Endothelial cell of umbilical vein (primary cell): Measurements from ENCODE around the gene BHLHE41. TPM values are rescaled to one million over a fixed set of nuclear protein-coding genes. Genes with fewer than 3 reads are reported as not detected.

ENCODE experiments used
- BruUV-seq: library from RNA; stranded (reverse); fragments of 400-500 nt; replicated peaks from 2 replicates; lab custom pipeline; 2021; lab: Mats Ljungman, UMichigan
- CTCF ChIA-PET: fragments of 300-600, 350-600 bp; sonication (Branson Sonifier 250); formaldehyde crosslinking; loops from one replicate; lab custom pipeline; 2021; ENCODE audit warnings: antibody characterized with exemption, inconsistent platforms; lab: Charles Lee
- POLR2A ChIA-PET: fragments of 300-600, 350-600 bp; sonication (Branson Sonifier 250); formaldehyde crosslinking; loops from one replicate; lab custom pipeline; 2021; ENCODE audit warnings: antibody characterized with exemption, inconsistent platforms; lab: Charles Lee
- DNase-seq: peaks from one replicate; pipeline ENCODE4 v3.0.0-alpha.2; 2011; ENCODE audit warnings: low read depth, low spot score
- FAIRE-seq: peaks from 2 replicates; lab custom pipeline; 2011; peaks lifted over from hg19 to GRCh38; lab: Jason Lieb, UNC
- H2AFZ ChIP-seq: 2 replicates; pipeline ENCODE4 v1.6.0; 2012; ENCODE audit warnings: low read depth, low read length, control low read depth, inconsistent platforms
- H3K27ac ChIP-seq: 2 replicates; pipeline ENCODE4 v1.5.1; 2011; ENCODE audit warnings: low read depth, mild to moderate bottlenecking, control low read depth, low read length, moderate library complexity; ENCODE audit not compliant: insufficient read depth
- H3K27me3 ChIP-seq, 2 experiments: 2 replicates each; pipeline versions ENCODE4 v1.6.0 to v1.6.1; 2011; ENCODE audit warnings: low read length in 2 of 2, mixed read lengths in 1 of 2; ENCODE audit not compliant: control insufficient read depth in 2 of 2, insufficient read depth in 2 of 2
- H3K36me3 ChIP-seq, 2 experiments: 2 replicates in 1 of 2; 3 replicates in 1 of 2; pipeline ENCODE4 v1.5.1; 2011; ENCODE audit warnings: low read length in 2 of 2, mild to moderate bottlenecking in 1 of 2, moderate library complexity in 1 of 2; ENCODE audit not compliant: control insufficient read depth in 2 of 2, insufficient read depth in 2 of 2; ENCODE audit errors: extremely low read depth in 1 of 2
- H3K4me1 ChIP-seq: 3 replicates; pipeline ENCODE4 v1.5.1; 2011; ENCODE audit warnings: mild to moderate bottlenecking, low read length; ENCODE audit not compliant: control insufficient read depth, insufficient read depth; ENCODE audit errors: extremely low read depth
- H3K4me2 ChIP-seq: 2 replicates; pipeline ENCODE4 v1.6.1; 2011; ENCODE audit warnings: low read length, control low read depth, mixed read lengths; ENCODE audit not compliant: insufficient read depth
- H3K4me3 ChIP-seq, 3 experiments: fragments of 200-600 bp in 1 of 3; sonication (generic), shearing (Covaris generic) in 1 of 3; replicated peaks in 1 of 3; 2 replicates each; pipeline ENCODE4 v1.5.1; 2011 to 2016; ENCODE audit warnings: control low read depth in 3 of 3, low read length in 3 of 3, mild to moderate bottlenecking in 2 of 3, inconsistent platforms in 1 of 3, low read depth in 1 of 3, moderate library complexity in 1 of 3; ENCODE audit not compliant: insufficient read depth in 1 of 3
- H3K79me2 ChIP-seq: 2 replicates; pipeline ENCODE4 v1.6.0; 2012; ENCODE audit warnings: low read length, inconsistent platforms; ENCODE audit not compliant: control insufficient read depth, insufficient read depth
- H3K9ac ChIP-seq: replicated peaks from 2 replicates; pipeline ENCODE3; 2011; ENCODE audit warnings: low read length, control low read depth; ENCODE audit not compliant: insufficient read depth; ENCODE audit errors: extremely low read depth
- H3K9me1 ChIP-seq: replicated peaks from 3 replicates; pipeline ENCODE4 v1.6.0; 2011; ENCODE audit warnings: mild to moderate bottlenecking, low read length; ENCODE audit not compliant: control insufficient read depth, insufficient read depth; ENCODE audit errors: extremely low read depth
- H3K9me3 ChIP-seq: replicated peaks from 2 replicates; pipeline ENCODE4 v1.5.1; 2012; ENCODE audit warnings: low read length, inconsistent platforms; ENCODE audit not compliant: control insufficient read depth, insufficient read depth
- H4K20me1 ChIP-seq: replicated peaks from 2 replicates; pipeline ENCODE3; 2011; ENCODE audit warnings: mild to moderate bottlenecking, low read length; ENCODE audit not compliant: control insufficient read depth, insufficient read depth; ENCODE audit errors: extremely low read depth
- EZH2 ChIP-seq: IDR thresholded peaks from 2 replicates; pipeline ENCODE4 v1.6.1; 2012; ENCODE audit warnings: borderline replicate concordance, low read depth, mild to moderate bottlenecking, moderate library complexity, low read length, inconsistent platforms; ENCODE audit not compliant: severe bottlenecking
- FOS ChIP-seq: IDR thresholded peaks from 2 replicates; pipeline ENCODE4 v1.6.1; 2011; ENCODE audit warnings: mild to moderate bottlenecking, low read length, moderate library complexity, borderline replicate concordance; ENCODE audit not compliant: insufficient read depth
- GATA2 ChIP-seq: IDR thresholded peaks from 2 replicates; pipeline ENCODE4 v1.7.0; 2011; ENCODE audit warnings: low read depth, mild to moderate bottlenecking, moderate library complexity, mixed read lengths, low read length; ENCODE audit not compliant: insufficient read length, insufficient read depth
- JUN ChIP-seq: IDR thresholded peaks from 2 replicates; pipeline ENCODE4 v1.6.1; 2011; ENCODE audit warnings: borderline replicate concordance, low read depth; ENCODE audit not compliant: insufficient read length, insufficient read depth
- MYC ChIP-seq: IDR thresholded peaks from one replicate; pipeline ENCODE4 v1.6.1; 2011; ENCODE audit warnings: mild to moderate bottlenecking, low read depth, low read length
- POLR2A ChIP-seq: IDR thresholded peaks from 2 replicates; pipeline ENCODE4 v1.6.1; 2012; ENCODE audit warnings: low read depth, mild to moderate bottlenecking, control low read depth, low read length
- POLR2AphosphoS5 ChIP-seq: IDR thresholded peaks from 2 replicates; pipeline ENCODE4 v1.6.1; 2012; ENCODE audit warnings: low read depth, mild to moderate bottlenecking, control low read depth, low read length, moderate library complexity; ENCODE audit not compliant: insufficient read depth
- dilution Hi-C: fragments of 300-500 bp; cut with MboI; formaldehyde crosslinking; loops from one replicate; pipeline ENCODE4 v1.15.0; 2019; ENCODE audit warnings: low sequenced_read_pairs; ENCODE audit not compliant: extremely low pct_ligation_motif_present
- intact Hi-C: fragments of 100-400 bp; cut with micrococcal nuclease; formaldehyde crosslinking; loops from one replicate; pipeline ENCODE4 v1.10.0; 2022
- polyA plus RNA-seq, 4 experiments: library from polyadenylated mRNA; depleted of rRNA in 3 of 4; stranded (reverse) in 3 of 4; unstranded in 1 of 4; fragments of >200 nt; gene quantifications; 2 replicates each; pipeline versions ENCODE4 v1.2.1 to v1.2.3, GENCODE V29; 2011 to 2012; ENCODE audit warnings: missing spikeins in 1 of 4
- total RNA-seq: library from RNA; stranded (reverse); gene quantifications from 2 replicates; pipeline ENCODE4 v1.2.3, GENCODE V29; 2021
- TF ChIP-seq, protein P1 (sequence below), 2 donors: IDR thresholded peaks; 1 replicate in 1 of 2; 2 replicates in 1 of 2; pipeline ENCODE4 v1.5.1; 2011; ENCODE audit warnings: low read length in 2 of 2, mild to moderate bottlenecking in 2 of 2, moderate library complexity in 2 of 2, control low read depth in 1 of 2, inconsistent platforms in 1 of 2, low read depth in 1 of 2; ENCODE audit not compliant: insufficient read depth in 1 of 2; ENCODE audit errors: extremely low read depth in 1 of 2
- TF ChIP-seq, protein P2 (sequence below): IDR thresholded peaks from 2 replicates; pipeline ENCODE4 v1.6.1; 2011; ENCODE audit not compliant: insufficient read depth, insufficient read length

The BHLHE41 gene
- total and polyA plus RNA-seq, 2 donors (not counting 3 experiments of a cell fraction or from before 2014, with no cell fraction given) = 0.12 to 0.24 TPM

DNA sequence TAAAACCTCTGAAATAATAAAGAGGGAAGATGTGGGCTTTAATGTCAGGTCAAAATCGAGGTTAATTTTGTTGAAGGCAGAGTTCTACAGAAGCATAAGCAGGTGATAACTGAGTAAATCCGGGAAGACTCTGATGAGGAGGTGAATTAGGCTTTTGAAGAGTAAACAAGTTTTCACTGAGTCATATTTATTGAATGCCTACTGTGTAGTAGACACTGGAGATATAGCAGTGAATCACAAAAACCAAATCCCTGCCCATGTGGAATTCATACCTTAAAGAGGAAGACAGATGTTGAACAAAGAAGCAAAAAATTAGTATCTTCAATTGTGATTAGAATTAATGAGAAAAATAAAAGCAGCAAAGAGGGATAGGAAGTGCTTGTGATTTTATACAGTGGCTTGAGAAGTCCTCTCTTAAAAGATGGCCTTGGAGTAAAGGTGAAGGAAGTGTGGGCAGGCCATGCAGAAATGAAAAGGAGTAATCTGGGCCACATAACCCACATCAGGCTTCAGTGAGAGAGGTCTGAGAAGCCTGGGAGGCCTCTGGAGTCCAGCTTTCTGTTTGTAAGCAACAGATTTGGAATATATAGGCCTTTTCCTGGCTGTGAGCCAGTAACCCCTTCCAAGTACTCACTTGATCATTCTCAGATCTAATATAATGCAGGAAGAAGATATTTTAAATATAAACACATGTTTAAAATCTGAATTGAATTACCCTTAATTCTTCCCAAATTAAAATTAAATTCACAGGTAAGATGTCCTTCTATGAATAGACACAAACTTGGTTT lies 46.7 kb downstream of the BHLHE41 start:
- Histone ChIP-seq H3K9me1 (no peaks in the 10 kb centered on the region), H3K9ac (no peak overlapping the region), H3K9me3 (no peaks in the 10 kb centered on the region), H3K27me3 (no peaks in the 10 kb centered on the region), H4K20me1 (no peaks in the 10 kb centered on the region), H3K36me3 (no peaks in the 10 kb centered on the region), H3K4me2 (no peak overlapping the region), H2AFZ (no peak overlapping the region), H3K4me1 (no peaks in the 10 kb centered on the region), H3K4me3 (no peak overlapping the region), H3K79me2 (no peaks in the 10 kb centered on the region), H3K27ac (no peak overlapping the region)
- DNase-seq = no peak
- dilution Hi-C loops (no loop called here), intact Hi-C loops (no loop called here)
- ChIA-PET CTCF (interaction anchor here (0.9 kb wide), 1 partner anchor 118 kb away, joined by 3 read pairs; no protein-coding TSS in a partner anchor), POLR2A (no interaction called here)
- FAIRE-seq = no peak
- TF ChIP-seq POLR2AphosphoS5 (no peak), JUN (no peak), EZH2 (no peak), GATA2 (no peak), FOS (no peak), POLR2A (no peak), MYC (no peak)
- TF ChIP-seq, protein P1, sequence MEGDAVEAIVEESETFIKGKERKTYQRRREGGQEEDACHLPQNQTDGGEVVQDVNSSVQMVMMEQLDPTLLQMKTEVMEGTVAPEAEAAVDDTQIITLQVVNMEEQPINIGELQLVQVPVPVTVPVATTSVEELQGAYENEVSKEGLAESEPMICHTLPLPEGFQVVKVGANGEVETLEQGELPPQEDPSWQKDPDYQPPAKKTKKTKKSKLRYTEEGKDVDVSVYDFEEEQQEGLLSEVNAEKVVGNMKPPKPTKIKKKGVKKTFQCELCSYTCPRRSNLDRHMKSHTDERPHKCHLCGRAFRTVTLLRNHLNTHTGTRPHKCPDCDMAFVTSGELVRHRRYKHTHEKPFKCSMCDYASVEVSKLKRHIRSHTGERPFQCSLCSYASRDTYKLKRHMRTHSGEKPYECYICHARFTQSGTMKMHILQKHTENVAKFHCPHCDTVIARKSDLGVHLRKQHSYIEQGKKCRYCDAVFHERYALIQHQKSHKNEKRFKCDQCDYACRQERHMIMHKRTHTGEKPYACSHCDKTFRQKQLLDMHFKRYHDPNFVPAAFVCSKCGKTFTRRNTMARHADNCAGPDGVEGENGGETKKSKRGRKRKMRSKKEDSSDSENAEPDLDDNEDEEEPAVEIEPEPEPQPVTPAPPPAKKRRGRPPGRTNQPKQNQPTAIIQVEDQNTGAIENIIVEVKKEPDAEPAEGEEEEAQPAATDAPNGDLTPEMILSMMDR (IDR thresholded peaks at IDR 0.05; ENCODE audit: extremely low read depth in 1 of 2, insufficient read depth in 1 of 2, low read depth in 1 of 2, low read length in 2 of 2) = no peak
- TF ChIP-seq, protein P2, sequence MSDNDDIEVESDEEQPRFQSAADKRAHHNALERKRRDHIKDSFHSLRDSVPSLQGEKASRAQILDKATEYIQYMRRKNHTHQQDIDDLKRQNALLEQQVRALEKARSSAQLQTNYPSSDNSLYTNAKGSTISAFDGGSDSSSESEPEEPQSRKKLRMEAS = no peak
- BruUV-seq = no TSS peak

Other genes with a start within 250 kb of the BHLHE41 start
- gene RASSF8, start 166.4 kb downstream of the BHLHE41 start, total RNA-seq = 58.3 and 59.3 TPM in 2 replicates
- gene RASSF8, start 166.4 kb downstream of the BHLHE41 start, polyA plus RNA-seq = 9.0 and 11.1 TPM in 2 replicates
- 0.65 and 2.1 TPM in 2 replicates for gene SSPN, start 70.5 kb upstream of the BHLHE41 start, total RNA-seq
- 0.75 and 1.3 TPM in 2 replicates for gene SSPN, start 70.5 kb upstream of the BHLHE41 start, polyA plus RNA-seq